NCI-H446 treated with DMSO at 0.1 percent for 48 hours (cell line): Measurements from ENCODE around the gene CROCC.
"Not testable (repeated sequence)": the region's sequence is repeated elsewhere in the genome, so short reads cannot be mapped to it uniquely, and the experiment has no call there.

ENCODE experiments used
- DNase-seq: peaks from one replicate; lab custom pipeline; 2025; lab: John Stamatoyannopoulos, UW

CROCC gene

GRCh38 chr1:16897653-16898052 lies 24.1 kb upstream of the CROCC start:
- not testable (repeated sequence) for DNase-seq

GRCh38 chr1:16898298-16898697 lies 23.4 kb upstream of the CROCC start:
- not testable (repeated sequence) for DNase-seq

GRCh38 chr1:16899020-16899419 lies 22.7 kb upstream of the CROCC start:
- DNase-seq, result not testable (repeated sequence)

GRCh38 chr1:16900751-16901150 lies 21.0 kb upstream of the CROCC start:
- DNase-seq, result no peak

GRCh38 chr1:16901371-16901770 lies 20.4 kb upstream of the CROCC start:
- DNase-seq, result not testable (repeated sequence)

GRCh38 chr1:16903054-16903453 lies 18.7 kb upstream of the CROCC start:
- DNase-seq, result no peak

GRCh38 chr1:16903458-16903796 lies 18.3 kb upstream of the CROCC start:
- no peak for DNase-seq

- peak; percentile 99 for DNase-seq
Observed at GRCh38 chr1:16904560-16905109, 17.1 kb upstream of the CROCC start.

- DNase-seq, result peak; percentile 100
Observed at GRCh38 chr1:16905110-16905867, 16.4 kb upstream of the CROCC start.

- DNase-seq, result no peak
Observed at GRCh38 chr1:16905868-16906702, 15.6 kb upstream of the CROCC start.

GRCh38 chr1:16906873-16907272 lies 14.9 kb upstream of the CROCC start:
- DNase-seq, result no peak

GRCh38 chr1:16907870-16908758 lies 13.6 kb upstream of the CROCC start:
- no peak for DNase-seq

- DNase-seq, result not testable (repeated sequence)
Observed at GRCh38 chr1:16911851-16912721, 9.6 kb upstream of the CROCC start.

- DNase-seq, result not testable (repeated sequence)
Observed at GRCh38 chr1:16912742-16913141, 9.0 kb upstream of the CROCC start.

- no peak for DNase-seq
Observed at GRCh38 chr1:16913181-16913832, 8.4 kb upstream of the CROCC start.

- peak; percentile 94 for DNase-seq
Observed at GRCh38 chr1:16913833-16914662, 7.7 kb upstream of the CROCC start.

GRCh38 chr1:16914928-16915626 lies 6.7 kb upstream of the CROCC start:
- DNase-seq, result peak; percentile 29

- peak; percentile 28 for DNase-seq
Observed at GRCh38 chr1:16915627-16915973, 6.1 kb upstream of the CROCC start.
